NCI-H748 (cell line): ENCODE measurements around the gene ARHGEF3.
"Not testable (repeated sequence)": the region's sequence is repeated elsewhere in the genome, so short reads cannot be mapped to it uniquely, and the experiment has no call there.

Experiments used
- DNase-seq: peaks from one replicate; lab custom pipeline; 2025; ENCODE audit not compliant: unreplicated experiment; lab: John Stamatoyannopoulos, UW

ARHGEF3 gene

GRCh38 chr3:56775838-56776555 lies 25.8 kb downstream of the ARHGEF3 start:
- DNase-seq, result no peak

GRCh38 chr3:56775445-56775837 lies 26.3 kb downstream of the ARHGEF3 start:
- DNase-seq, result no peak

GRCh38 chr3:56773986-56774385 lies 27.8 kb downstream of the ARHGEF3 start:
- DNase-seq, result no peak

GRCh38 chr3:56772952-56773938 lies 28.5 kb downstream of the ARHGEF3 start:
- no peak for DNase-seq

- no peak for DNase-seq
Observed at GRCh38 chr3:56771376-56771775, 30.4 kb downstream of the ARHGEF3 start.

- DNase-seq, result no peak
Observed at GRCh38 chr3:56769116-56769707, 32.5 kb downstream of the ARHGEF3 start.

GRCh38 chr3:56764904-56765547 lies 36.7 kb downstream of the ARHGEF3 start:
- no peak for DNase-seq

GRCh38 chr3:56764184-56764583 lies 37.6 kb downstream of the ARHGEF3 start:
- DNase-seq, result no peak

- no peak for DNase-seq
Observed at GRCh38 chr3:56763233-56763632, 38.5 kb downstream of the ARHGEF3 start.

GRCh38 chr3:56762718-56763117 lies 39.0 kb downstream of the ARHGEF3 start:
- DNase-seq, result no peak

GRCh38 chr3:56761887-56762651 lies 39.7 kb downstream of the ARHGEF3 start:
- DNase-seq, result no peak

- DNase-seq, result no peak
Observed at GRCh38 chr3:56761023-56761422, 40.7 kb downstream of the ARHGEF3 start.

GRCh38 chr3:56759532-56759931 lies 42.2 kb downstream of the ARHGEF3 start:
- no peak for DNase-seq

- no peak for DNase-seq
Observed at GRCh38 chr3:56758539-56758981, 43.2 kb downstream of the ARHGEF3 start.

- DNase-seq, result not testable (repeated sequence)
Observed at GRCh38 chr3:56758042-56758441, 43.7 kb downstream of the ARHGEF3 start.

GRCh38 chr3:56754741-56755417 lies 46.9 kb downstream of the ARHGEF3 start:
- no peak for DNase-seq

- no peak for DNase-seq
Observed at GRCh38 chr3:56753206-56753820, 48.4 kb downstream of the ARHGEF3 start.

- no peak for DNase-seq
Observed at GRCh38 chr3:56751056-56751707, 50.6 kb downstream of the ARHGEF3 start.
